HepG2 (cell line): ENCODE data around the gene COMT. TPM values are rescaled to one million over a fixed set of nuclear protein-coding genes. Genes with fewer than 3 reads are reported as not detected.

Experiments used
- CSRNP1 ChIP-seq: sonication (generic); formaldehyde crosslinking; IDR thresholded peaks from 2 replicates; pipeline ENCODE4 v1.8.1; 2023; ENCODE audit warnings: mild to moderate bottlenecking, missing genetic modification reagents
- GATA4 ChIP-seq: sonication (generic); IDR thresholded peaks from 2 replicates; pipeline ENCODE4 v1.6.1; 2016; ENCODE audit warnings: antibody characterized with exemption, low read depth, borderline replicate concordance
- KIAA2018 ChIP-seq: sonication (generic); formaldehyde crosslinking; IDR thresholded peaks from 2 replicates; pipeline ENCODE4 v1.5.0; 2020; ENCODE audit warnings: mild to moderate bottlenecking, missing genetic modification reagents, borderline replicate concordance
- MAZ ChIP-seq, 2 experiments: sonication (generic) in 1 of 2; formaldehyde crosslinking in 1 of 2; IDR thresholded peaks; 2 replicates each; pipeline versions ENCODE4 v1.5.0 to v1.6.1; 2012 to 2020; ENCODE audit warnings: low read depth in 2 of 2, mild to moderate bottlenecking in 2 of 2, borderline replicate concordance in 1 of 2, improper control_type of control experiment in 1 of 2, low read length in 1 of 2, missing genetic modification reagents in 1 of 2, moderate library complexity in 1 of 2
- NFRKB ChIP-seq: fragments of 450-650 bp; IDR thresholded peaks from 2 replicates; pipeline ENCODE4 v1.6.1; 2017
- POLR2A ChIP-seq, 2 experiments: IDR thresholded peaks; 2 replicates each; pipeline ENCODE4 v1.6.1; 2011; ENCODE audit warnings: low read depth in 2 of 2, low read length in 2 of 2, mild to moderate bottlenecking in 1 of 2, moderate library complexity in 1 of 2; ENCODE audit not compliant: insufficient read depth in 1 of 2
- ZNF296 ChIP-seq: sonication (generic); formaldehyde crosslinking; conservative IDR thresholded peaks from 2 replicates; pipeline ENCODE4 v1.5.0; 2020; ENCODE audit warnings: mild to moderate bottlenecking, missing genetic modification reagents
- ZXDC ChIP-seq: sonication (generic); formaldehyde crosslinking; IDR thresholded peaks from 2 replicates; pipeline ENCODE4 v1.5.0; 2020; ENCODE audit warnings: mild to moderate bottlenecking, missing genetic modification reagents
- polyA plus RNA-seq, 8 experiments: library from polyadenylated mRNA; depleted of rRNA in 3 of 8; stranded (reverse) in 7 of 8; unstranded in 1 of 8; fragments of >200 nt; fragmentation: Illumina TruSeq in 4 of 8; extraction: Trizol in 4 of 8; gene quantifications; 2 replicates each; pipeline versions ENCODE4 v1.2.1 to v1.2.3, GENCODE V29; 2011 to 2016; ENCODE audit warnings: low read depth in 4 of 8, missing spikeins in 1 of 8, mixed read lengths in 1 of 8; ENCODE audit not compliant: insufficient read depth in 1 of 8
- total RNA-seq, 5 experiments: library from RNA; depleted of rRNA; stranded (reverse); fragments of >200 nt; fragmentation: Illumina TruSeq; extraction: Trizol; gene quantifications; 2 replicates each; pipeline ENCODE4 v1.2.3, GENCODE V29; 2016; ENCODE audit warnings: low read depth in 1 of 5
- TF ChIP-seq, protein P1 (sequence below): sonication (generic); formaldehyde crosslinking; IDR thresholded peaks from 2 replicates; pipeline ENCODE4 v1.4.0; 2020; ENCODE audit warnings: low read depth, mild to moderate bottlenecking, missing genetic modification reagents
- TF ChIP-seq, protein P2 (sequence below): sonication (generic); formaldehyde crosslinking; IDR thresholded peaks from 2 replicates; pipeline ENCODE4 v1.5.0; 2020; ENCODE audit warnings: missing genetic modification reagents, mild to moderate bottlenecking, borderline replicate concordance

COMT gene
- total and polyA plus RNA-seq, 2 of the 13 experiments (the other 11 are each of a cell fraction or from before 2014, with no cell fraction given), result 156 to 162 TPM

DNA sequence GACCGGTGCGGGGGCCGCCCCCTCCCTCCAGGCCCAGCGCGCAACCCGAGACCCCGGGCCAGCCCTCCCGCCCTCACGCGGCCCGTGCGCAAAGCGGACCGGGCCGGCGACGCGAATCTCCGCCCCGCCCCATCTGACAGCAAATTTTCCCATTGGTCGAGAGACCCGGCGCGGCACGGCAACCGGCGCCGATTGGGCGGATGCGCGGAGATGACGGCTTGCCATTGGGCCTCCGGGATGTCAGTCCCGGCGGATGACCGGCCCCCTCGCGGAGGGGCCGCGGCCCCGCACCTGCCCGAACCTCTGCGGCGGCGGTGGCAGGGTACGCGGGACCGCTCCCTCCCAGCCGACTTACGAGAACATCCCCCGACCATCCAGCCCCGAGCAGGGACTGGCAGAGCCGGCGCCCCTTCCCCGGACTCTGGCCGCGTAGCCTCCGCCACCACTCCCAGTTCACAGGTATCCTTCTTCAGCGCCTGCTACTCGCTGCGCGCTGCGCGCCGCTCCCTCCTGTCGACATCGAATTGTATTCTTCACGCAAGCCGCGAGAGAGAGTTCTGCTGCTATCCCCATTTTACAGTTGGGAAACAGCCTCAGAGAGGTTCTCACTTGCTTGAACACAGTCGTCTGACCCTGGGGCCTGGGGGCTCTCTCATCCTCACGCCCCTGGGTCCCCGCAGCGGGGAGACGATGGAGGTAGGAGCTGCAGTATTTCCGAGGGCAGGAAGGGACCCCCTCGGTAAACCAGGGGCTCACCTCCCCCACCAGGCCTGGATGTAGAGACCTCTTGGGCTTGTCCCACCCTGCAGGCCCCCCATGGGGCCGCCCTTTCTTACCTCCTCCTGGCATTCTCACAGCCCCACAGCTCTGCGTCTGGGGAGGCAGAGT, 75.4 kb downstream of the COMT start, which contains the start of gene ARVCF (continued):
- peak; percentile 51; the same call in 1 of the 2 replicates for TF ChIP-seq ZXDC (CRISPR knock-in tag)
- TF ChIP-seq POLR2A (IDR thresholded peaks at IDR 0.05; ENCODE audit: insufficient read depth in 1 of 2, low read depth in 2 of 2, low read length in 2 of 2), result peak in 1 of 2 experiments; percentile 70; a peak in 2 of 4 replicates
- TF ChIP-seq, protein P1, sequence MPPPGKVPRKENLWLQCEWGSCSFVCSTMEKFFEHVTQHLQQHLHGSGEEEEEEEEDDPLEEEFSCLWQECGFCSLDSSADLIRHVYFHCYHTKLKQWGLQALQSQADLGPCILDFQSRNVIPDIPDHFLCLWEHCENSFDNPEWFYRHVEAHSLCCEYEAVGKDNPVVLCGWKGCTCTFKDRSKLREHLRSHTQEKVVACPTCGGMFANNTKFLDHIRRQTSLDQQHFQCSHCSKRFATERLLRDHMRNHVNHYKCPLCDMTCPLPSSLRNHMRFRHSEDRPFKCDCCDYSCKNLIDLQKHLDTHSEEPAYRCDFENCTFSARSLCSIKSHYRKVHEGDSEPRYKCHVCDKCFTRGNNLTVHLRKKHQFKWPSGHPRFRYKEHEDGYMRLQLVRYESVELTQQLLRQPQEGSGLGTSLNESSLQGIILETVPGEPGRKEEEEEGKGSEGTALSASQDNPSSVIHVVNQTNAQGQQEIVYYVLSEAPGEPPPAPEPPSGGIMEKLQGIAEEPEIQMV, result peak; percentile 87
- peak; percentile 46; the same call in 1 of the 2 replicates for TF ChIP-seq KIAA2018 (CRISPR knock-in tag)
- 0 out of 2 replicates have a peak, but pooled peaks have one; percentile 44 for TF ChIP-seq MAZ (IDR thresholded peaks at IDR 0.05; ENCODE audit: borderline replicate concordance, low read depth, low read length)
- TF ChIP-seq MAZ (CRISPR knock-in tag; IDR thresholded peaks at IDR 0.05; ENCODE audit: low read depth), result peak; percentile 83; the same call in 1 of the 2 replicates
- no peak for TF ChIP-seq NFRKB
- no peak for TF ChIP-seq ZNF296 (CRISPR knock-in tag)
- TF ChIP-seq, protein P2, sequence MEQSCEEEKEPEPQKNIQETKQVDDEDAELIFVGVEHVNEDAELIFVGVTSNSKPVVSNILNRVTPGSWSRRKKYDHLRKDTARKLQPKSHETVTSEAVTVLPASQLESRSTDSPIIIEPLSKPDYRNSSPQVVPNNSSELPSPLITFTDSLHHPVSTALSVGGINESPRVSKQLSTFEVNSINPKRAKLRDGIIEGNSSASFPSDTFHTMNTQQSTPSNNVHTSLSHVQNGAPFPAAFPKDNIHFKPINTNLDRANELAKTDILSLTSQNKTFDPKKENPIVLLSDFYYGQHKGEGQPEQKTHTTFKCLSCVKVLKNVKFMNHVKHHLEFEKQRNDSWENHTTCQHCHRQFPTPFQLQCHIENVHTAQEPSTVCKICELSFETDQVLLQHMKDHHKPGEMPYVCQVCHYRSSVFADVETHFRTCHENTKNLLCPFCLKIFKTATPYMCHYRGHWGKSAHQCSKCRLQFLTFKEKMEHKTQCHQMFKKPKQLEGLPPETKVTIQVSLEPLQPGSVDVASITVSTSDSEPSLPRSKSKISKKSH, result 0 out of 2 replicates have a peak, but pooled peaks have one; percentile 52
- no peak for TF ChIP-seq CSRNP1 (CRISPR knock-in tag)
- TF ChIP-seq GATA4, result no peak
